CD14-positive monocyte (primary cell): ENCODE data around the gene MLF2. TPM values are rescaled to one million over a fixed set of nuclear protein-coding genes. Genes with fewer than 3 reads are reported as not detected.

Experiments used
- DNase-seq, 3 donors: peaks; one replicate each; pipeline ENCODE4 v3.0.0-alpha.2; 2011 to 2022
- H2AFZ ChIP-seq: 2 replicates; pipeline ENCODE4 v1.6.0; 2012; ENCODE audit warnings: mild to moderate bottlenecking, low read depth, low read length, inconsistent platforms; ENCODE audit not compliant: insufficient read depth, poor library complexity, severe bottlenecking
- H3K27ac ChIP-seq, 2 donors: 1 replicate in 1 of 2; 2 replicates in 1 of 2; pipeline ENCODE4 v1.5.1; 2012 to 2013; ENCODE audit warnings: low read length in 2 of 2, control low read depth in 1 of 2, inconsistent platforms in 1 of 2, low read depth in 1 of 2, mild to moderate bottlenecking in 1 of 2
- H3K27me3 ChIP-seq, 2 donors: one replicate each; pipeline versions ENCODE4 v1.6.0 to v1.6.1; 2011 to 2013; ENCODE audit warnings: low read length in 2 of 2; ENCODE audit not compliant: control insufficient read depth in 2 of 2, insufficient read depth in 2 of 2
- H3K36me3 ChIP-seq, 2 donors: replicated peaks in 1 of 2; 1 replicate in 1 of 2; 2 replicates in 1 of 2; pipeline versions ENCODE4 v1.5.1 to v1.6.1; 2012 to 2013; ENCODE audit warnings: low read length in 2 of 2, control low read depth in 1 of 2, inconsistent platforms in 1 of 2, mild to moderate bottlenecking in 1 of 2; ENCODE audit not compliant: insufficient read depth in 2 of 2, control insufficient read depth in 1 of 2
- H3K4me1 ChIP-seq, 2 donors: 1 replicate in 1 of 2; 2 replicates in 1 of 2; pipeline versions ENCODE4 v1.5.1 to v1.6.1; 2012 to 2013; ENCODE audit warnings: low read length in 2 of 2, control low read depth in 1 of 2, inconsistent platforms in 1 of 2, mild to moderate bottlenecking in 1 of 2, moderate library complexity in 1 of 2; ENCODE audit not compliant: insufficient read depth in 2 of 2, control insufficient read depth in 1 of 2
- H3K4me2 ChIP-seq: replicated peaks from 2 replicates; pipeline ENCODE3; 2012; ENCODE audit warnings: low read length, moderate library complexity, mild to moderate bottlenecking; ENCODE audit not compliant: poor library complexity, severe bottlenecking; ENCODE audit errors: extremely low read depth
- H3K4me3 ChIP-seq, 3 experiments: fragments of 200-600 bp in 1 of 3; sonication (generic) in 1 of 3; replicated peaks in 1 of 3; 1 replicate in 2 of 3; 2 replicates in 1 of 3; pipeline ENCODE4 v1.5.1; 2011 to 2013; ENCODE audit warnings: low read length in 3 of 3, mild to moderate bottlenecking in 3 of 3, control low read depth in 2 of 3, low read depth in 2 of 3, inconsistent platforms in 1 of 3, moderate library complexity in 1 of 3
- H3K79me2 ChIP-seq: 2 replicates; pipeline ENCODE4 v1.6.0; 2012; ENCODE audit warnings: mild to moderate bottlenecking, control low read depth, inconsistent platforms, low read length, moderate library complexity; ENCODE audit not compliant: insufficient read depth
- H3K9ac ChIP-seq: 2 replicates; pipeline ENCODE4 v1.6.0; 2017; ENCODE audit warnings: low read length, mild to moderate bottlenecking; ENCODE audit not compliant: insufficient read depth, poor library complexity, severe bottlenecking
- H3K9me3 ChIP-seq, 2 donors: replicated peaks in 1 of 2; 1 replicate in 1 of 2; 2 replicates in 1 of 2; pipeline versions ENCODE4 v1.5.1 to v1.6.1; 2012 to 2013; ENCODE audit warnings: low read length in 2 of 2, control low read depth in 1 of 2; ENCODE audit not compliant: control insufficient read depth in 1 of 2, insufficient read depth in 1 of 2
- H4K20me1 ChIP-seq: 2 replicates; pipeline ENCODE4 v1.6.0; 2012; ENCODE audit warnings: mild to moderate bottlenecking, low read length, control low read depth, moderate library complexity; ENCODE audit not compliant: insufficient read depth
- H3K27ac Mint-ChIP-seq, 7 donors: one replicate each; pipeline ENCODE4 v1.8.0; 2020; ENCODE audit warnings: mild to moderate bottlenecking in 7 of 7, mixed read lengths in 7 of 7, moderate library complexity in 6 of 7, inconsistent platforms in 2 of 7
- H3K27me3 Mint-ChIP-seq, 3 donors: one replicate each; pipeline ENCODE4 v1.8.0; 2021 to 2022; ENCODE audit warnings: low read depth in 3 of 3, mild to moderate bottlenecking in 3 of 3, mixed read lengths in 3 of 3, moderate library complexity in 3 of 3, inconsistent platforms in 1 of 3
- H3K36me3 Mint-ChIP-seq, 2 donors: one replicate each; pipeline ENCODE4 v1.8.0; 2020; ENCODE audit warnings: mixed read lengths in 2 of 2, inconsistent platforms in 1 of 2, mild to moderate bottlenecking in 1 of 2
- H3K4me1 Mint-ChIP-seq: one replicate; pipeline ENCODE4 v1.8.0; 2020; ENCODE audit warnings: mild to moderate bottlenecking, mixed read lengths
- H3K4me3 Mint-ChIP-seq, 2 donors: one replicate each; pipeline ENCODE4 v1.8.0; 2020; ENCODE audit warnings: mild to moderate bottlenecking in 2 of 2, mixed read lengths in 2 of 2, moderate library complexity in 1 of 2
- H3K9me3 Mint-ChIP-seq, 7 donors: one replicate each; pipeline ENCODE4 v1.8.0; 2020 to 2022; ENCODE audit warnings: mixed read lengths in 7 of 7, mild to moderate bottlenecking in 6 of 7, moderate library complexity in 6 of 7, inconsistent platforms in 2 of 7
- WGBS: methylation state at CpG from one replicate; pipeline ENCODE4 v1.1.5; 2013; ENCODE audit warnings: missing lambda C conversion rate; ENCODE audit not compliant: insufficient coverage; 5-methylcytosine and 5-hydroxymethylcytosine counted together
- intact Hi-C, 2 donors: fragments of 100-400 bp; cut with micrococcal nuclease; formaldehyde crosslinking; loops; one replicate each; pipeline versions ENCODE4 v1.15.0 to v1.15.1; 2023
- polyA plus RNA-seq, 3 donors: library from polyadenylated mRNA; depleted of rRNA in 1 of 3; unstranded in 2 of 3; stranded (reverse) in 1 of 3; fragments of 300-500 nt in 2 of 3; fragments of >200 nt in 1 of 3; fragmentation: Illumina TruSeq in 2 of 3; gene quantifications; 1 replicate in 2 of 3; 2 replicates in 1 of 3; pipeline ENCODE4 v1.2.3, GENCODE V29; 2012 to 2021
- TF ChIP-seq, protein P1 (sequence below): fragments of 200-600 bp; IDR thresholded peaks from one replicate; pipeline ENCODE4 v1.8.0; 2022; ENCODE audit warnings: antibody characterized with exemption, mild to moderate bottlenecking

The MLF2 gene
- polyA plus RNA-seq, 3 donors, result 113 to 211 (median 140) TPM

DNA sequence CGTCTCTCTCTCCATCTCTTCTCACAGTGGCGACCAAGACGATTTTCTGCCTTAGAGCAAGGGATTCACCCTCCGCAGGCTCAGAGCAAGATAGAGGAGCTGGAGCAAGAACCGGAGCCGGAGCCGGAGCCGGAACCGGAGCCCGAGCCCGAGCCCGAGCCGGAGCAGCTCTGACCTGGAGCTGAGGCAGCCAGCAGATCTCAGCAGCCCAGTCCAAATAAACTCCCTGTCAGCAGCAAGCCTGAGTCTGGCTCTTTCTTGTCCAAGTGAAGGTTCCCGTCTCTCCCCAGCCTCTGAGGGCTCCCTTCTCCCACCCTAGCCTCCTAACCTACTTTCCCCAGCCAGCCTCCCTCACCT is 25.3 kb upstream of the MLF2 start:
- H3K4me1 ChIP-seq, result peaks cover 15 to 37% of the 10 kb centered on the region in 2 donors
- H3K79me2 ChIP-seq, result no peaks in the 10 kb centered on the region
- intact Hi-C loops, result loop anchor here (5.0 kb wide), 1 partner anchor 41 kb away; no protein-coding TSS in a partner anchor
- Mint-ChIP-seq H3K9me3 (peaks cover 0 to 4% (median 2%) of the 10 kb centered on the region in 7 donors), H3K4me1 (peaks cover 28% of the 10 kb centered on the region), H3K27ac (peak overlapping the region in 2 of 7 donors; percentile 75 to 88), H3K4me3 (peak overlapping the region; percentile 80 to 94), H3K36me3 (peaks cover 0 to 11% of the 10 kb centered on the region in 2 donors), H3K27me3 (peaks cover 49 to 54% (median 49%) of the 10 kb centered on the region in 3 donors)
- 82% methylated on average over 14 of the region's 14 CpGs for WGBS
- peak overlapping the region in 1 of 3 experiments; percentile 74 for H3K4me3 ChIP-seq
- H3K9ac ChIP-seq, result no peak overlapping the region
- no peaks in the 10 kb centered on the region for H4K20me1 ChIP-seq
- H3K36me3 ChIP-seq, result no peaks in the 10 kb centered on the region
- peaks cover 0 to 11% of the 10 kb centered on the region in 2 donors for H3K9me3 ChIP-seq
- TF ChIP-seq, protein P1, sequence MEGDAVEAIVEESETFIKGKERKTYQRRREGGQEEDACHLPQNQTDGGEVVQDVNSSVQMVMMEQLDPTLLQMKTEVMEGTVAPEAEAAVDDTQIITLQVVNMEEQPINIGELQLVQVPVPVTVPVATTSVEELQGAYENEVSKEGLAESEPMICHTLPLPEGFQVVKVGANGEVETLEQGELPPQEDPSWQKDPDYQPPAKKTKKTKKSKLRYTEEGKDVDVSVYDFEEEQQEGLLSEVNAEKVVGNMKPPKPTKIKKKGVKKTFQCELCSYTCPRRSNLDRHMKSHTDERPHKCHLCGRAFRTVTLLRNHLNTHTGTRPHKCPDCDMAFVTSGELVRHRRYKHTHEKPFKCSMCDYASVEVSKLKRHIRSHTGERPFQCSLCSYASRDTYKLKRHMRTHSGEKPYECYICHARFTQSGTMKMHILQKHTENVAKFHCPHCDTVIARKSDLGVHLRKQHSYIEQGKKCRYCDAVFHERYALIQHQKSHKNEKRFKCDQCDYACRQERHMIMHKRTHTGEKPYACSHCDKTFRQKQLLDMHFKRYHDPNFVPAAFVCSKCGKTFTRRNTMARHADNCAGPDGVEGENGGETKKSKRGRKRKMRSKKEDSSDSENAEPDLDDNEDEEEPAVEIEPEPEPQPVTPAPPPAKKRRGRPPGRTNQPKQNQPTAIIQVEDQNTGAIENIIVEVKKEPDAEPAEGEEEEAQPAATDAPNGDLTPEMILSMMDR, result no peak
- peak overlapping the region; percentile 72 for H2AFZ ChIP-seq
- DNase-seq, result no peak
- peak overlapping the region; percentile 85 for H3K4me2 ChIP-seq
- H3K27ac ChIP-seq, result no peak overlapping the region
- H3K27me3 ChIP-seq, result peaks cover 8 to 49% of the 10 kb centered on the region in 2 donors

DNA sequence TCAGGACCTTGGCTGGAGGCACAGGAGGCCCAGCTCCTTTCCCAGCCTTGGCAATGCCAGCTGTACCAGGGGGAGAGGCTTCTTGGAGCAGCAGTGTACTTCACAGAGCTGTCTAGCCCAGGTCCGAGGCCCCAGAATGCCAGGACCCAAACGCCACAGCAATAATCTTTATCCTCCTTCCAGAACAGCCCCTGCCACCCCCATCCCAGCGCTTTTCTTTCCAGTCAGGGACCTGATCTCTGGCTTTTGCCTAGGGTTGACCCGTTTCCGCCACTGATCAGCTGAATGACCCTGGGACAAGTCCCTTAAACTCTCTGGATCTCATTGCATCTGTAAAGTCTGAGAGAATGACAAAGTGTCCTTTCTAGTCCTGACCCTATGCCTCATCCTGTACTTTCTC is 24.4 kb upstream of the MLF2 start:
- H3K4me1 ChIP-seq, result peaks cover 22 to 45% of the 10 kb centered on the region in 2 donors
- H3K36me3 ChIP-seq, result no peaks in the 10 kb centered on the region
- peaks cover 0 to 17% of the 10 kb centered on the region in 2 donors for H3K9me3 ChIP-seq
- H3K79me2 ChIP-seq, result no peaks in the 10 kb centered on the region
- Mint-ChIP-seq H3K4me3 (peak overlapping the region in 1 of 2 donors; percentile 28), H3K27ac (no peak overlapping the region), H3K27me3 (peaks cover 57 to 62% (median 58%) of the 10 kb centered on the region in 3 donors), H3K36me3 (peaks cover 0 to 11% of the 10 kb centered on the region in 2 donors), H3K4me1 (peaks cover 35% of the 10 kb centered on the region), H3K9me3 (peaks cover 0 to 4% (median 4%) of the 10 kb centered on the region in 7 donors)
- peaks cover 12 to 57% of the 10 kb centered on the region in 2 donors for H3K27me3 ChIP-seq
- WGBS, result 91% methylated on average over 5 of the region's 5 CpGs
- no peak overlapping the region for H3K4me2 ChIP-seq
- H3K9ac ChIP-seq, result no peak overlapping the region
- intact Hi-C loops, result loop anchor here (5.0 kb wide), 1 partner anchor 40 kb away; no protein-coding TSS in a partner anchor
- no peak overlapping the region for H2AFZ ChIP-seq
- H3K27ac ChIP-seq, result no peak overlapping the region
- TF ChIP-seq, protein P1, result no peak
- DNase-seq, result no peak
- no peaks in the 10 kb centered on the region for H4K20me1 ChIP-seq
- H3K4me3 ChIP-seq, result no peak overlapping the region
